Measurements from ENCODE around the gene TFCP2L1.
"Not testable (repeated sequence)": the region's sequence is repeated elsewhere in the genome, so short reads cannot be mapped to it uniquely, and the experiment has no call there.

TFCP2L1 gene

GRCh38 chr2:121284463-121285449 lies at the start of gene TFCP2L1:
TSS of gene TFCP2L1 (minus strand) at chr2:121285202. CDS start at chr2:121285109, 93 bp downstream.
- DNase-seq, result no peak

- no peak for DNase-seq
These were observed 49.0 kb upstream of the TFCP2L1 start for GRCh38 chr2:121333834-121334558.

GRCh38 chr2:121333231-121333630 lies 48.2 kb upstream of the TFCP2L1 start:
- DNase-seq, result no peak

- not testable (repeated sequence) for DNase-seq
These were observed 46.3 kb upstream of the TFCP2L1 start for GRCh38 chr2:121331324-121331723.

GRCh38 chr2:121330921-121331320 lies 45.9 kb upstream of the TFCP2L1 start:
- no peak for DNase-seq

- no peak for DNase-seq
These were observed 44.8 kb upstream of the TFCP2L1 start for GRCh38 chr2:121329786-121330185.

GRCh38 chr2:121326628-121327027 lies 41.6 kb upstream of the TFCP2L1 start:
- no peak for DNase-seq

- DNase-seq, result no peak
These were observed 39.6 kb upstream of the TFCP2L1 start for GRCh38 chr2:121324601-121325000.

- no peak for DNase-seq
These were observed 36.5 kb upstream of the TFCP2L1 start for GRCh38 chr2:121321476-121321875.

- no peak for DNase-seq
These were observed 34.9 kb upstream of the TFCP2L1 start for GRCh38 chr2:121319941-121320340.

GRCh38 chr2:121316986-121317385 lies 32.0 kb upstream of the TFCP2L1 start:
- no peak for DNase-seq

- DNase-seq, result not testable (repeated sequence)
These were observed 28.7 kb upstream of the TFCP2L1 start for GRCh38 chr2:121313701-121314100.

GRCh38 chr2:121309801-121310200 lies 24.8 kb upstream of the TFCP2L1 start:
- DNase-seq, result no peak

- DNase-seq, result no peak
These were observed 24.3 kb upstream of the TFCP2L1 start for GRCh38 chr2:121309323-121309722.

GRCh38 chr2:121307048-121307447 lies 22.0 kb upstream of the TFCP2L1 start:
- DNase-seq, result no peak

- no peak for DNase-seq
These were observed 19.9 kb upstream of the TFCP2L1 start for GRCh38 chr2:121304941-121305340.

- no peak for DNase-seq
These were observed 18.7 kb upstream of the TFCP2L1 start for GRCh38 chr2:121303531-121304263.

- not testable (repeated sequence) for DNase-seq
These were observed 16.2 kb upstream of the TFCP2L1 start for GRCh38 chr2:121301190-121301589.

- DNase-seq, result no peak
These were observed 13.5 kb upstream of the TFCP2L1 start for GRCh38 chr2:121298476-121298875.

GRCh38 chr2:121297866-121298265 lies 12.9 kb upstream of the TFCP2L1 start:
- not testable (repeated sequence) for DNase-seq

- DNase-seq, result peak in 1 of 2 experiments; percentile 45
These were observed 12.3 kb upstream of the TFCP2L1 start for GRCh38 chr2:121297217-121297830.

- DNase-seq, result no peak
These were observed 11.1 kb upstream of the TFCP2L1 start for GRCh38 chr2:121295911-121296650.
